Measurements from ENCODE around the gene KRT77.
"Not testable (repeated sequence)": the region's sequence is repeated elsewhere in the genome, so short reads cannot be mapped to it uniquely, and the experiment has no call there.

The KRT77 gene

DNA sequence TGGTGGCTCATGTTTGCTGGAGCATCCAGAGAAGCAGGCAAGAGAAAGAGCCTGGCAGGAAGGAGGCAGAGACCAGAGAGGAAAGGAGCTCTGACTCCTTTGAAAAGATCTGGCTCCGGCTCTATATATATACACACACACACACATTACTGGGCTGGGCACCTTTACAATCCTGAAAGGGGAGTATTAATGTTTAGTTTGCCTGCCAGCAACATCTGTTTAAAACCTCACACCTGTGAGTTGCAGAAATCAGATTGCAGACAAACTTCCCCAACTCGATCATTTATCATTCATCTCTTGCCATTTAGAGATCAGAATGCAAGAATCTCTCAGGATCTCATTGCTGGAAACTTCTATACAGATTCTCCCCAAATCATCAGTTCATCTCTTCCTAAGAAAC is at the start of gene KRT77:
KRT77 (minus strand) TSS at position 101 of the 400 bp plus-strand sequence; CDS start at position 11, 90 bp downstream.
- DNase-seq (ENCODE audit: low spot score): no peak

DNA sequence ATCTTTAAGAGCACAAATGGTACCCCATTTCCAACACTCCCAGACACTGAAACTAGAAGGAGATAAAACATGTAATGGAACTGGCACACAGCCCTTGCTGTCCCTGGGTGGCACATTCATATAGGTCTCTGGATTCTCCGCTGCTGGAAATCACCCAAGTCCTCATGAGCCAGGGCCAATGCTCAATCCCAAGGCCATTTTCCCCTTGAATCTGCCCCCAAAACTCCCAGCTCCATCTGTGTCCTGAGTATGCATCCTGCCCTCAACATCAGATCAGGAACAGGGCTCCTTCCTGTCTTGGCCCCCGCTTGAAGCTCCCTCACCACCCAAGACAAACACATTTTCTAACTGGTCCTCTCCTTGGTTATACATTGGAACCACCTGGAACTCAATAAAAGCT is 49.2 kb upstream of the KRT77 start:
- no peak for DNase-seq (ENCODE audit: low spot score)

DNA sequence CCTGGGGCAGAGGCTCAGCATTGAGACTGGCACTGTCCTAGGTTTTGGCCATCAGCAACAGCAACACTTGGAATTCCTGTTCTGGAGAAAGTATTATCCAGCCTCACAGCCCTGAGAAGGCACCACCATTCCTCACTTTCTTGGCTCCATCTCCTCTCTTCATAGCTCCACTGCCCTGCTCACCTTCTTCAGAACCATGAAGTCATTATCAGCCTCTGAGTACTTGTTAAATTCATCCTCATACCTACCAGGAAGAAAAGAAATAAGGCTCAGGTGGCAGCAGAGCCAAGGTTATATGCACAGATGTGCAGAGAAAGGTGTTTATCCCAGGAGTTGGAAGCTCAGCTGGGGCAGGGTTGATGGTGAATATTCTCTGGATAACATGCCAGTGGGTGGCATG is 48.5 kb upstream of the KRT77 start:
- no peak for DNase-seq (ENCODE audit: low spot score)

DNA sequence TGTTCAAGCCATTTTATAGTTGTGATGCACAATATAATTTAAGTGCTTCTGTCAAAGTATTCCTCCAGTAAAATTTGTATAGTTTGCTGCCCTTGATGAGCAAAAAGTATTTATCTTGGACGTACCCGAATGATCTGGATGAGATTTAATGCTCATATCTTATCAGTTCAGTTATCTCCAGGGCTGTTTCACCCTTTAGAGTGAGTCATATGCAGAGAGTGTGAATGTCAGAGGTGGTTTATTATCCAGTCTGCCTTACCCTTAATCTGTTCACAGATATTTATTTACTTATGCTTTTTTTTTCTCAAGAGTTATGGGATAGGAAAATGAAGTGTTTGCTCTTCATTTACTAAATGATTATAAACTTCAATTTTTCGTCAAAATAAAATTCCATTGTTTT is 47.2 kb upstream of the KRT77 start:
- DNase-seq (ENCODE audit: low spot score): not testable (repeated sequence)

DNA sequence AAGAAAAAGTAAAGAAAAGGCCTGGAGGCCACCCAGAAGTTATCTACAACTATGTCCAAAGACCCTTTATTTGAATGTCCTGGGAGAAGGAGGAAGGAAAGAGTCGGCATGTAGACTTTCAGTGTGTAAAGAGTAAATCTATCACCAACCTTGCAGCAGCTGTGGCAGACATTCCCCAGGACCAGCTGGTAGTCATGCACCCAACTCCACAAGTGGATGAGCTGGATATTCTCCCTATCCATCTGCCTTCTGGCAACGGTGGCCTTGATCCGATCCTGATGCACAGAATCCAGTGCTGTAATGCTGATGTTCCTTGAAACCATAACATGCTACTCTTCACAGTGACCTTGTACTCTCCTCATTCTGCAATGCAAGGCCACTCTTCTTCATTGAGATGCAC is 46.5 kb upstream of the KRT77 start:
- DNase-seq (ENCODE audit: low spot score): no peak

DNA sequence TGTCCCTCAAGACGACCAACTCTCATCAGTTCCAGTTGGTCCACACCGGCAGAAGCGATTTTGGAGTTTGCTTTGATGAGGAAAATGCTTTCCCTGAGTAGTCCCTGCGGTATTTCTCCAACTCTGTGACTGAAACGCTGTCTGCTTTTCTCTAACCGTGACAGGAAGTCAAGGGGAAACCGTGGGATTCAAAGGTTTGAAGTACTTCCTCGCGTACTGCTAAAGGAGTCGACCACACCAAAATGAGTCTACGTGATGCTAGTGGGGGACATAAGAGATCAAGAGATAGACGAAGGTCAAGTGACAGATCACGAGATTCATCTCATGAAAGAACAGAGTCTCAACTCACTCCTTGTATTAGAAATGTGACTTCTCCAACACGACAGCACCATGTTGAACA is 45.3 kb upstream of the KRT77 start:
- no peak for DNase-seq (ENCODE audit: low spot score)

DNA sequence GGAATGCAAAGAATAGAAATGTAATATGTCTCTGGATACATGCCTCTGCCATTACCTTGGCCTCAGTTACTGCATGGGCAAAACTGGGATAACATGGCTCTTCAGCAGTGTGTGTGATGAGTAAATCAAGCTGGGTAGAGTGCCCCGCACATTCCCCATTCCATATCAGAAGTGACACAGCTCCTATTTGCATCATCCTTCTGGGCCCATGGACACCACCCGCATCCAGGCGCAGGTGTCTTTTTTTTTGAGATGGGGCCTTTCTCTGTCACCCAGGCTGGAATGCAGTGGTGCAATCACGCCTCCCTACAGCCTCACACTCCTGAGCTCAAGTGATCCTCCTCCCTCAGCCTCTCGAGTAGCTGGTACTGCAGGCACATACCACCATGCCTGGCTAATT is 42.2 kb upstream of the KRT77 start:
- no peak for DNase-seq (ENCODE audit: low spot score)

DNA sequence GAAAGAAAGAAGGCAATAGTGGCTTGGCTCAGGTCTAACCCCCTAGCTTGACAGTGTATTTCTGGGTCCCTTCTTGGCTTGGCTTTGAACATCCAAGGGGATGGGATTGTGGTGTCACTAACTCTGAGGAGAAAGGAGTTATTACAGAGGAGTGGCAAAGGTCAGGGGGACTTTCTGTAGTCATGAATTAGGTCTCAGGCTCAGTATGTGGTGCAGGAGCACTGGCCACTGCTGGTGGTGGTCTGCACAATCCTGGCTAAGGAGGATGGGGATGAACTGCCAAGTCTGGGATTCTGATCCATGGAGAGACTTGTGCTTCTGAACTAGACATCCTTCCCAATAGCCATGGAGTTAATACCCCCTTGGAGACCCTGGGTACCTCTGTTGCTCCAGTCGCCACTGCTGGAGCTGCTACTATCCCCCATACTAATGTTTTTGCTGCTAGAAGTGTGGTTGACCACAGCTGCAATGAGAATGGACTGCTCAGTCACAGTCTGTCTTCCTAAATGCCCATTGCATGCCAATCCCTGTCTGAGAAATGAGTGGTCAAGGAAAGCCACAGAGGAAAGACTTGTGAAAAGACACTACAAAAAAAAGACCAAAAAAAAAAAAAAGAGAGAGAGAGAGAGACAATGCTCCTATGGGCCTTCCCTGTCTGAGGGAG is 41.3 kb upstream of the KRT77 start:
- no peak for DNase-seq (ENCODE audit: low spot score)

DNA sequence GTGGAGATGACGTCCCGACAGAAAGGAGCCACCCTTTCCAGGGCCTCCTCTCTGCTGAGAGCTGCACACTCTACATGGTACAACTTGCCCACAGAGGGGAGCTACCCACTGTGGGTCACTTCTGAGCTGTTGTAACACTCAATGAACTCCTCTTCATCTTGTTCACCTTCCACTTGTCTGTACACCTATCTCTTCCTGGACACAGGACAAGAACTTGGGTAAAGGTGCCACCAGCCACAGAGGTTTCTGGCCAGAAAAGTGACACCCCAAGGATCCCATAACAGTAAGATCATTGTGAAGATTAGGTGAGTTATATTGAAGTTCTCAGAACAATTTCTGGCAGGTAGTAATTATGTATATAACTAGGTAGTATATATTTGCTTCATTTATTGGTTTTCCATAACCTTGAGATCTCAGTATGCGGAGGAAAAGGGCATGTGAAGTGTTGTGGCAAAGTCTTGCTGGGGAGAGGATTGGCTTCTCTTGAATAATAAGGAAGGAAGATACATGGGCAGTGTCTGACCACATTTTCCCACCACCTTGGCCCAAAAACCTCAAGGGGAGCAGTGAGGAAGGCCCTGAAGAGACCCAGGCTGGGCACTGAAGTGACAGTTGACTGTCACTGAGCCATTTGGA is 39.6 kb upstream of the KRT77 start:
- DNase-seq (ENCODE audit: low spot score): no peak

DNA sequence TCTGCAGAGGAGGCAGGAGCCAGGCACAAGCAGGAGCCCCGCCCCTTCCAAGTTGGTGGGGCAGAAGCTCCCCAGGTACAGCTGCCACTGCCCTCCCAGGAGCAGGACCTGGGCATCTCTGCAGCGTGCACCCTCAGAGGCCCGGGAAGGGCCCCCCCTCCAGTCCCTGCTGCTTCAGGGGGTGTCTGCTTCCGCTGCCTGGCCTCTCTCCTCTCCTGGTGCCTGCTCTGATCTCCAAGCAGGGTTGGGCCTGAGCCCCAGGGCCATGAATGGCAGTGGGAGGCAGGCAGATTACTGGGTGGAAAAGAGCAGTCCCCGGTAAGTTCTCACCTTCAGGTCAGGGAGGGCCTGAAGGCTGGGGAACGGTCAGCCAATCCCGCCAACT is 38.9 kb upstream of the KRT77 start:
- DNase-seq (ENCODE audit: low spot score): no peak

DNA sequence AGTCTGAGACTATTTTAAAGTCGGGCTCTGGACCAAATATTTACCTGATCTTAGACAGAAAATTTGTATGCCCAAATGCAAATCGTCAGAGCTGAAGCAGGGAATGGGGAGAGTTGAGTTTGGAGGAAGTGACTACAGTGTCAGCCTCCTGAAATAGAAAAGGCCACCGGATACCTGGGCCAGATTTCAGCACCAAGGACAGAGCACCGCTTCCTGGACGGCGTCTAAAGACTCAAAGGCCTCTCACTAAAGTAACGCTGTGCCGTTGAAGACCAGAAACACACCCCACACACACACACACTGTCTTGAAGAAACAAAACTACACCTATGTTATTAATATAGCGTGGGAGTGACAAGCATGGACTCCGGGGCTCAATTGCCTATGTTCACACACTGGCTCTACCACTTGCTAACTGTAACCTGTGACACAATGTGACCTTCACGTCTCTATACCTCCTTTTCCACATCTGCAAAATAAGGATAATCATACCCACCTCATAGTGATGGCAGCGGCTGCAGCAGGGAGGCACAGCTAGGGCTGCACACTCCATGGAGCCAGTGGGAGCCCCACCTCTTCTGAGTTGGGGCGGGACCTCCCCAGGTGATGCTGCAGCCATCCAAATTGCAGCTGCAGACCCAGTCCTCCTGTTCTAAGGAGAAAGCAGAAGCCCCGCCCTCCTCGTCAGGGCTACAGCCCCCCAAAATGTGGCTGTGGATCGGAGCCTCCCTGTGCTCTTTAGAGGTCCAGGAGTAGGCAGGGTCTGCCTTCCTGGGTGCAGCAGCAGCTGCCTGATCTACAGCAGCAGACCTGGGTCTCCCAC is 38.3 kb upstream of the KRT77 start:
- DNase-seq (ENCODE audit: low spot score): peak; percentile 54

DNA sequence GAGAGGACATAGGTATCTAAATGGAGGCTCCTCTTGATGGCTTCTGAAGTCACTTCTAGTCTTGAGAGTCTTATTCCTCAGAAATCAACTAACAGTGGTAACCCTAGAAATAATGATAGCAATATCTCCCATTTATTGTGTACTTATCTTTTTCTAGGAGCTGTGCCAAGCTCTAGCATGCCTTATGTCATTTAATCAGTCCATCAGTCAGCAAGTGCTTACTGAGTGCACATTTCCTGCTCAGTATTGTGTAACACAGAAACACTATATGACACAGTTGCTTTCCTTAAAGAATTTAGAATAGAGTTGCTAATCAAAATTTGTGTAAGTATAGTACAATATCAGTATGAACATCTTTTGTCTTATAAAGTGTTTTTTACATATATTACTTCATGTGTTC is 37.3 kb upstream of the KRT77 start:
- no peak for DNase-seq (ENCODE audit: low spot score)

DNA sequence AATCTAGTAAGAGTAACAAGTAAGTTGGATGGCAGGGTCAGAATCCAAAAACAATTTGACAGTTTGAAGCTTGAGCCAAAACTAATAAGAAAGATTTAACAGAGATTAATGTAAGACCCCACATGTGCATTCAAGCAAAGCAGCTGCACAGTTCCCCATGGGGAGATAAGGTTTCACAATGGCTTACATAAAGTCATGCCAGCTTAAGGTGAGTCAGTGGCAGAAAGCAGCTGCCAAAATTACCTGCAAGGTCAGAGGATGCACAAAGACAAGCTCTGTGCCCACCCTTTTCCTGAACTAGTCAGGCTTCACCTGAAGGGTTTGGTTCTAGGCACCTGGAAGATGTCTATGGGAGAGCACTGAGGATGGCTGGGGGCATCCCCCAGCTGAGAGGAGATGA is 36.6 kb upstream of the KRT77 start:
- no peak for DNase-seq (ENCODE audit: low spot score)

DNA sequence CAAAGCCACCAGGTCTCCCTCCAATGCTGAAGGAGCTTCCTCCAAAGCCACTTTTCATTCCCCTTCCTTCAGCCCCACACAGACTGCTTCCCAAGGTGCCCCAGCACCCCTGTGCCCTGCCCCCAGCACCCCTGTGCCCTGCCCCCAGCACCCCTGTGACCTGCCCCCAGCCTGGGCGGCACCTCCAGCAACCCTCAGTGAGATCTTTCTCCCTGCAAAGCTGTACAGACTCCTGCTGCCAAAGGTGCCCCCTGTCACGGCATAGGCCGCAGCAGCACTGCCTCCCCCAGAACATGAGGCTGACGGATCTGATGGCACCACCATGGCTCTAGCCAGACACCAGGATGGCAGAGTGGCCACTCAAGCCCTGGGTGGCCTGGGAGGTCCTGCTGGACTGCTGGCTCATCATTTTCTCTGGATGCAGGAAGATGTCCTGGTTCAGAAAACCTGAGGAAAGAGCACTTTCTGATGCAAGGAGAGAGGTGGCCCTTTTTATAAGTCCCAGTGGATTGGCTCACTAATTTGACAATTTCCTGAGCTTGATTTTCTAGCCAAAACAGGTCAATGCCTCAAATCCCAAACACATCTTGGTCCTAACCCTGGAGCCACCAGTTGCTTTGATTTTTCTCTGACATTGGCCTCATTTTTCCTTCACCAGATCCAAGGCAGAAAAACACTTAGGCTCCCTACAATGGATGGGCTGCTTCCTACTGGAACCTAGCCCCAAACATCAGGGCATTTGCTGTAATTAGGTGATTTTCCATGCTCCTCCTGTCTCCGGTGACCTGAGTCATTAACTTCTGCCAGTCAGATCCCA is 32.7 kb upstream of the KRT77 start:
- DNase-seq (ENCODE audit: low spot score): no peak

DNA sequence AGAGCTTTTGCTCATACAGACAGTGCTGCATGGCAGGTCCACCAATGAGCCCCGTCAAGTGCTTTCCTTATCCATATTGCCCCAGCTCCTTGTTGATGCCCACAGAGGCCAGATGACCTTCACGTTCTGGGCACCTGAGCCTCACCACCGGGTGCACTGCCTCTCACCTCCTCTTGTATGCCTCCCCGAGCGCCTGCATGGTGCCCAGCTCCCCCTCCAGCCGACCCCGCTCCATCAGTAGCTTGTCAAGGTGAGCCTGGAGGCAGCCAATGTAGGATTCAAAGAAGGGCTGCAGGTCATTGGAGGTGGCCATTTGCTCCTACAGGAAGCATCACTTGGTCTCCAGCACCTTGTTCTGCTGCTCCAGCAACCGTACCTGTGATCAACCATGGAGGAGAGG is 31.8 kb upstream of the KRT77 start:
- no peak for DNase-seq (ENCODE audit: low spot score)

DNA sequence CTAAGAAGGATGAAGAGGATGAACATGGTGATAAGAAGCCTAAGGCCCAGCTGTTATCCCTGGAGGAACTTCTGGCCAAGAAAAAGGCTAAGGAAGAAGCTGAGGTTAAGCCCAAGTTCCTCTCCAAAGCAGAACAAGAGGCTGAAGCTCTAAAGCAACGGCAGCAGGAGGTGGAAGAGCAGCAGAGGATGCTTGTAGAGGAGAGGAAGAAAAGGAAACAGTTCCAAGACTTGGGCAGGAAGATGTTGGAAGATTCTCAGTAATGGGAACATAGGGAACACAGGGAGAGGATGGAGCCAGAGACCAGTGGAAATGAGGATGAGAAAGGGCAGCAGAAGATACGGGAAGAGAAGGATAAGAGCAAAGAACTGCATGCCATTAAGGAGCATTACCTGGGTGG is 27.5 kb upstream of the KRT77 start:
- no peak for DNase-seq (ENCODE audit: low spot score)

DNA sequence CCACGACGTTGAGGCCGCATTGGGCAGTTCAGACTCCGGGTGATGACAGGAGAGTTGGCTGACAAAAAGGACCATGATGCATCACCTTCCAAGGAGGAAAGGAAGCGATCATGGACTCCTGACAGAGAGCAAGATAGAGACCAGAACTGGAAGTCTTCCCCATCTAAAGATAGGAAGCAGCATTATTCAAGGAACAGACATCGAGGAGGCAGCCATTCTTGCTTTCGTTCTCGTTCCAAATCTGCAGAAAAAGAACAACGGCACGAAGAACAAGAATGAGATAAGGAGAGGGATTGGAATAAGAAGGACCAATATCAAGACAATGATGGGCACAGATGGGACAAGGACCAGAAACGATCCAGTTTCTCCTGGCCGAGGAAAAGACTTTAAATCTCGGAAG is 27.1 kb upstream of the KRT77 start:
- DNase-seq (ENCODE audit: low spot score): no peak

DNA sequence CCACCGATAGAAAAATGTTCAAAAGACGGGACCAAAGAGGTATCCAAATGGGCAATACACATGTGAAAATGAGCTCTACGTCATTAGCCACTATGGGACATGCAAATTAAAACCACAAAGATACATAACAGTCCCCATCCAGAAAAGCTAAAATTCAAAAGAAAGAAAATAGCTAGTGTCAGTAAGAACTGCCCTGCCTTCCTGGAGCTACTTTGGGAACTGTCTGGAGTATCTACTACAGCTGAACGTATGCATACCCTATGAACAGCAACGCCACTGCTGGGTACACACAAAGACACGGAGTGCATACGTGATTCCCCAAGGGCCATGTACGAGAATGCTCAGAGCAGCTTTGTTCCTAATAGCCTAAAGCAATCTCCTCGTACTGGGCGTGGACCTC is 25.8 kb upstream of the KRT77 start:
- DNase-seq (ENCODE audit: low spot score): no peak

DNA sequence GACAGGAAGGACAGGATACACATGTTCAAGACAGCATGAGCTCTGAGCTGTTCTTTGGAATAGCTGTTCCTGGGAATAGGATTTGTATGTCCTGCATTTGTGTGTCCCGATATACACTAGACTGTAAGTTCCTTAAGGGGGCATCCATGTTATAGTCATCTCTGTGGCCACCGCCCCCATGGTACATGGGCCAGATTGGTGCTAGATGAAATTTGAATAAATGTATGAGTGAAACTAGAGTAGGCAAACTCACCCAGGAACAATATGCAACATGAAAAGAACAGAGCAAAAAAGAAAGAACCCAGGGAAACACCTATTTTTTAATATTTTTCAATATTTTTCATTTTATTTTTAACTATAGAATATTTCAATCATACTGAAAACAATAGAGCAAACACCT is 25.1 kb upstream of the KRT77 start:
- DNase-seq (ENCODE audit: low spot score): no peak

DNA sequence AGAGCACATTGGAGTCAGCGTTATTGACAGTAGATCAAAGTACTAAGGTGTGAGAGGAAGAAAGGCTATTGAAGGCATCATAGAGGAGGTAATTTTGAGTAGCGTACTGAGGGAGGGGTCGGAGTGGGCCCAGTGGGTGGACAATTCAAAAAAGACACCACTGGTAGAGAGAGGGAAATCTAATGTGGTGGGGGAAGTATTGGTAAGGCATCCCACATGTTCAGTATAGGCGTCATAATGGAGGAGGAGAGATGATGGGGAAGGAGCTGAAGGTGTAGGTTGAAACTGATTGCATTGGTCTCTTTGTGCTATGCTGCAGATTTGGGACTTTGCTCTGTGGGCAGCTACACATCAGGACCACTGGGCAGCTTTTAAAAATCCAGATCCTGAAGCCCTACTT is 23.7 kb upstream of the KRT77 start:
- no peak for DNase-seq (ENCODE audit: low spot score)

DNA sequence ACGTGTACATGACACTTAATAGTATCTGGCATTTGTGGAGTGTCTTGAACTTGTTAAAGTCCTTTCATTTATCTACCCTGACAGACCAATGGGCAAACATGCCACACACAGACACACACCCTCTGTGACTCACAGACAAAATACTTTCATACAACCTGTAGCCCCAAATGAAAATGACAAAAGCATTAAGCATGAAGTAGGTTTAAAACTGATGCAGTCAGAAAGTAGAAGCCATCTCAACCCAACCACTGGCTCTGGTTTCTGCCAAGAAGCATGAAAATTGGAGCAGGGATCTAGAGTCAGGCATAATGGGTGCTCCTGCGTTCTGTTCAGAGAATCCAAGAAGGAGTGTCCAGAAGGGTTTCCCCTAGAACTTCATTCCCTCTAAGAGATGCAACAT is 23.1 kb upstream of the KRT77 start:
- no peak for DNase-seq (ENCODE audit: low spot score)

DNA sequence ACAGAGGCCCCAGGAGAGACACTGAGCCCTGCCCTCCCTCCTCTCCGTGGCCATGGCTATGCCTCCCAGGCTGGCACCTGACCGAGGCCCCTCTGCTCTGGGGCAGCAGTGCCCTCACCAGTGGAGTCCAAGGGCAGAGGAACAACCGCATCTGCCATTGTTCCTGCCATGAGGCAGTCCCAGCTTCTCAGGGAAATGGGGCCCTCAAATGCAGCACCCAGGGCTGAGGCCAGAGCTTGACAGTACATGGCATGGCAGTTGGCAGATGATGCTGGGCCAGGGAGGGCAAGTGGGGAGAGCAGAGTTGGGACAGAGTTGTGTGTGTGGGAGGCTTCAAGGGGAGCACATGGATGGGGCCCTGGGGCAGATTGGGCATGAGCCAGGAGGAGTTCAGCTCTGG is 21.1 kb upstream of the KRT77 start:
- no peak for DNase-seq (ENCODE audit: low spot score)

DNA sequence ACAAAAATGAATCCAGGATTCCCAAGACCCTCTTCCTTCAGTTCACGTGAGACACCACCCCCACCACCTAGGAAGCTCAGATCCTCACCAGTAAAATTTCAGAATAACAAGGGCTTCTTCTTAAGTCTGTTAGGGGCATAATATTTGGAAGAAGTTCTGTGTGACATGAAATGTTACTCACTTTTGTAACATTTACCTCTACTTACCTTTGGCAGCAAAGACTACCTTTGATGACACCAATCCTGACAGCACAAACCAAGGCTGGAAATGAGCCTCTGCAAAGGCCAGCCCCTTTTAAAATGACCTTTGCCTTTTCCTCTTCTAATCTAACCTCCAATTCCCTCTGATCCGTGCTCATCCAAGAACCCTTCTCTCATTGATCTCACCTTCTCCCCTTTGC is 19.4 kb upstream of the KRT77 start:
- DNase-seq (ENCODE audit: low spot score): no peak

Data from AG08395 (cell line).